PC-9 (cell line): Measurements from ENCODE around the gene UBALD2.

ENCODE experiments used
- CTCF ChIP-seq: fragments of 200-600 bp; sonication (generic); conservative IDR thresholded peaks from 2 replicates; pipeline ENCODE4 v1.6.1; 2017; ENCODE audit warnings: mixed run types, antibody characterized with exemption, mild to moderate bottlenecking, moderate library complexity
- EZH2 ChIP-seq: fragments of 200-600 bp; sonication (generic); IDR thresholded peaks from 2 replicates; pipeline ENCODE4 v1.8.0; 2017; ENCODE audit warnings: antibody characterized with exemption, low read depth

- TF ChIP-seq CTCF (no peak), EZH2 (no peak)
Observed at GRCh38 chr17:76223802-76224201, 41.3 kb upstream of the UBALD2 start.
